ENCODE data around the gene NMD3. TPM values are rescaled to one million over a fixed set of nuclear protein-coding genes. Genes with fewer than 3 reads are reported as not detected.
"Not testable (repeated sequence)": the region's sequence is repeated elsewhere in the genome, so short reads cannot be mapped to it uniquely, and the experiment has no call there.

The NMD3 gene
- total RNA-seq, 1 experiment from 2014 or later = 71.9 TPM

- H3K36me3 ChIP-seq (ENCODE audit: insufficient read depth, low read length) = no peaks in the 10 kb centered on the region
- H3K27ac ChIP-seq (ENCODE audit: low read length) = no peak overlapping the region
- no peak overlapping the region for H3K9ac ChIP-seq (ENCODE audit: low read length)
- H3K27me3 ChIP-seq (ENCODE audit: low read length) = no peaks in the 10 kb centered on the region
- no peaks in the 10 kb centered on the region for H3K9me2 ChIP-seq (replicated peaks; ENCODE audit: insufficient read depth, low read length)
- H2AFZ ChIP-seq (ENCODE audit: low read length) = no peak overlapping the region
- H4K20me1 ChIP-seq (ENCODE audit: insufficient read depth, low read depth, low read length) = no peaks in the 10 kb centered on the region
- H3K4me1 ChIP-seq (ENCODE audit: low read length) = no peaks in the 10 kb centered on the region
- no peaks in the 10 kb centered on the region for H3K79me2 ChIP-seq (ENCODE audit: low read length)
- no peak overlapping the region for H3K4me2 ChIP-seq (ENCODE audit: low read depth, low read length, poor library complexity, severe bottlenecking)
- no peak overlapping the region for H3K4me3 ChIP-seq (ENCODE audit: low read length)
- no peaks in the 10 kb centered on the region for H3K9me3 ChIP-seq (ENCODE audit: low read length)
- peak; percentile 70 for DNase-seq
Observed at GRCh38 chr3:161273589-161274218, 52.6 kb downstream of the NMD3 start.

- Histone ChIP-seq H3K79me2 (ENCODE audit: low read length) (no peaks in the 10 kb centered on the region), H3K9me2 (replicated peaks; ENCODE audit: insufficient read depth, low read length) (no peaks in the 10 kb centered on the region), H3K9ac (ENCODE audit: low read length) (no peak overlapping the region), H3K9me3 (ENCODE audit: low read length) (no peaks in the 10 kb centered on the region), H3K4me2 (ENCODE audit: low read depth, low read length, poor library complexity, severe bottlenecking) (no peak overlapping the region), H4K20me1 (ENCODE audit: insufficient read depth, low read depth, low read length) (no peaks in the 10 kb centered on the region), H3K4me1 (ENCODE audit: low read length) (no peaks in the 10 kb centered on the region), H3K4me3 (ENCODE audit: low read length) (no peak overlapping the region), H3K36me3 (ENCODE audit: insufficient read depth, low read length) (no peaks in the 10 kb centered on the region), H2AFZ (ENCODE audit: low read length) (no peak overlapping the region; the same call in 1 of the 2 replicates), H3K27ac (ENCODE audit: low read length) (no peak overlapping the region), H3K27me3 (ENCODE audit: low read length) (no peaks in the 10 kb centered on the region)
- peak; percentile 86 for DNase-seq
Observed at GRCh38 chr3:161274691-161275298, 53.7 kb downstream of the NMD3 start.

GRCh38 chr3:161275919-161276318 lies 54.8 kb downstream of the NMD3 start:
- H3K9me2 ChIP-seq (replicated peaks; ENCODE audit: insufficient read depth, low read length) = no peaks in the 10 kb centered on the region
- DNase-seq = no peak
- H3K9ac ChIP-seq (ENCODE audit: low read length) = no peak overlapping the region
- H4K20me1 ChIP-seq (ENCODE audit: insufficient read depth, low read depth, low read length) = no peaks in the 10 kb centered on the region
- no peak overlapping the region for H3K4me2 ChIP-seq (ENCODE audit: low read depth, low read length, poor library complexity, severe bottlenecking)
- no peaks in the 10 kb centered on the region for H3K79me2 ChIP-seq (ENCODE audit: low read length)
- H3K9me3 ChIP-seq (ENCODE audit: low read length) = no peaks in the 10 kb centered on the region
- H2AFZ ChIP-seq (ENCODE audit: low read length) = no peak overlapping the region
- H3K36me3 ChIP-seq (ENCODE audit: insufficient read depth, low read length) = no peaks in the 10 kb centered on the region
- H3K4me3 ChIP-seq (ENCODE audit: low read length) = no peak overlapping the region
- H3K27me3 ChIP-seq (ENCODE audit: low read length) = no peaks in the 10 kb centered on the region
- H3K27ac ChIP-seq (ENCODE audit: low read length) = no peak overlapping the region
- H3K4me1 ChIP-seq (ENCODE audit: low read length) = no peaks in the 10 kb centered on the region

GRCh38 chr3:161282387-161282786 lies 61.3 kb downstream of the NMD3 start:
- not testable (repeated sequence) for H3K36me3 ChIP-seq (ENCODE audit: insufficient read depth, low read length); H3K4me2 ChIP-seq (ENCODE audit: low read depth, low read length, poor library complexity, severe bottlenecking); H3K4me3 ChIP-seq (ENCODE audit: low read length); H3K9me2 ChIP-seq (replicated peaks; ENCODE audit: insufficient read depth, low read length); H3K79me2 ChIP-seq (ENCODE audit: low read length); DNase-seq; H3K9me3 ChIP-seq (ENCODE audit: low read length); H3K27ac ChIP-seq (ENCODE audit: low read length); H4K20me1 ChIP-seq (ENCODE audit: insufficient read depth, low read depth, low read length); H3K9ac ChIP-seq (ENCODE audit: low read length); H3K27me3 ChIP-seq (ENCODE audit: low read length); H2AFZ ChIP-seq (ENCODE audit: low read length); H3K4me1 ChIP-seq (ENCODE audit: low read length)

GRCh38 chr3:161284989-161285388 lies 63.9 kb downstream of the NMD3 start:
- H3K4me3 ChIP-seq (ENCODE audit: low read length) = no peak overlapping the region
- H3K9ac ChIP-seq (ENCODE audit: low read length) = no peak overlapping the region
- no peaks in the 10 kb centered on the region for H3K9me2 ChIP-seq (replicated peaks; ENCODE audit: insufficient read depth, low read length)
- H3K27ac ChIP-seq (ENCODE audit: low read length) = no peak overlapping the region
- H3K4me2 ChIP-seq (ENCODE audit: low read depth, low read length, poor library complexity, severe bottlenecking) = no peak overlapping the region
- no peaks in the 10 kb centered on the region for H3K36me3 ChIP-seq (ENCODE audit: insufficient read depth, low read length)
- no peak for DNase-seq
- H3K79me2 ChIP-seq (ENCODE audit: low read length) = no peaks in the 10 kb centered on the region
- H3K9me3 ChIP-seq (ENCODE audit: low read length) = no peaks in the 10 kb centered on the region
- H3K4me1 ChIP-seq (ENCODE audit: low read length) = no peaks in the 10 kb centered on the region
- no peak overlapping the region for H2AFZ ChIP-seq (ENCODE audit: low read length)
- no peaks in the 10 kb centered on the region for H3K27me3 ChIP-seq (ENCODE audit: low read length)
- no peaks in the 10 kb centered on the region for H4K20me1 ChIP-seq (ENCODE audit: insufficient read depth, low read depth, low read length)

GRCh38 chr3:161289174-161289573 lies 68.1 kb downstream of the NMD3 start:
- no peak overlapping the region for H2AFZ ChIP-seq (ENCODE audit: low read length)
- H4K20me1 ChIP-seq (ENCODE audit: insufficient read depth, low read depth, low read length) = no peaks in the 10 kb centered on the region
- H3K27me3 ChIP-seq (ENCODE audit: low read length) = no peaks in the 10 kb centered on the region
- H3K9me3 ChIP-seq (ENCODE audit: low read length) = no peaks in the 10 kb centered on the region
- DNase-seq = no peak
- H3K4me3 ChIP-seq (ENCODE audit: low read length) = no peak overlapping the region
- no peak overlapping the region for H3K9ac ChIP-seq (ENCODE audit: low read length)
- H3K4me1 ChIP-seq (ENCODE audit: low read length) = no peaks in the 10 kb centered on the region
- H3K36me3 ChIP-seq (ENCODE audit: insufficient read depth, low read length) = no peaks in the 10 kb centered on the region
- no peaks in the 10 kb centered on the region for H3K79me2 ChIP-seq (ENCODE audit: low read length)
- H3K27ac ChIP-seq (ENCODE audit: low read length) = no peak overlapping the region
- no peaks in the 10 kb centered on the region for H3K9me2 ChIP-seq (replicated peaks; ENCODE audit: insufficient read depth, low read length)
- no peak overlapping the region for H3K4me2 ChIP-seq (ENCODE audit: low read depth, low read length, poor library complexity, severe bottlenecking)

- H3K79me2 ChIP-seq (ENCODE audit: low read length) = no peaks in the 10 kb centered on the region
- no peaks in the 10 kb centered on the region for H3K9me2 ChIP-seq (replicated peaks; ENCODE audit: insufficient read depth, low read length)
Observed at GRCh38 chr3:161291191-161291901, 70.2 kb downstream of the NMD3 start.

GRCh38 chr3:161293381-161293780 lies 72.3 kb downstream of the NMD3 start:
- H3K79me2 ChIP-seq (ENCODE audit: low read length) = no peaks in the 10 kb centered on the region

More at GRCh38 chr3:161291191-161291901, 70.2 kb downstream of the NMD3 start:
- H3K27me3 ChIP-seq (ENCODE audit: low read length) = no peaks in the 10 kb centered on the region
- H2AFZ ChIP-seq (ENCODE audit: low read length) = no peak overlapping the region
- H3K4me1 ChIP-seq (ENCODE audit: low read length) = no peaks in the 10 kb centered on the region
- no peak overlapping the region for H3K9ac ChIP-seq (ENCODE audit: low read length)
- no peaks in the 10 kb centered on the region for H3K9me3 ChIP-seq (ENCODE audit: low read length)
- H3K4me2 ChIP-seq (ENCODE audit: low read depth, low read length, poor library complexity, severe bottlenecking) = no peak overlapping the region
- no peak for DNase-seq
- H3K4me3 ChIP-seq (ENCODE audit: low read length) = no peak overlapping the region
- H4K20me1 ChIP-seq (ENCODE audit: insufficient read depth, low read depth, low read length) = no peaks in the 10 kb centered on the region
- H3K36me3 ChIP-seq (ENCODE audit: insufficient read depth, low read length) = no peaks in the 10 kb centered on the region
- no peak overlapping the region for H3K27ac ChIP-seq (ENCODE audit: low read length)

More at GRCh38 chr3:161293381-161293780, 72.3 kb downstream of the NMD3 start:
- no peak overlapping the region for H3K27ac ChIP-seq (ENCODE audit: low read length)
- H3K9ac ChIP-seq (ENCODE audit: low read length) = no peak overlapping the region
- H3K4me2 ChIP-seq (ENCODE audit: low read depth, low read length, poor library complexity, severe bottlenecking) = no peak overlapping the region
- no peaks in the 10 kb centered on the region for H3K36me3 ChIP-seq (ENCODE audit: insufficient read depth, low read length)
- H3K9me2 ChIP-seq (replicated peaks; ENCODE audit: insufficient read depth, low read length) = no peaks in the 10 kb centered on the region
- no peak overlapping the region for H3K4me3 ChIP-seq (ENCODE audit: low read length)
- H3K27me3 ChIP-seq (ENCODE audit: low read length) = no peaks in the 10 kb centered on the region
- H2AFZ ChIP-seq (ENCODE audit: low read length) = no peak overlapping the region
- H3K4me1 ChIP-seq (ENCODE audit: low read length) = no peaks in the 10 kb centered on the region
- H4K20me1 ChIP-seq (ENCODE audit: insufficient read depth, low read depth, low read length) = no peaks in the 10 kb centered on the region
- no peak for DNase-seq
- H3K9me3 ChIP-seq (ENCODE audit: low read length) = no peaks in the 10 kb centered on the region

Measured in Karpas-422 (cell line).